ENCODE results near the gene ZSWIM3. TPM values are rescaled to one million over a fixed set of nuclear protein-coding genes. Genes with fewer than 3 reads are reported as not detected.

The ZSWIM3 gene
- total RNA-seq, 1 donor from 2014 or later = 6.7 TPM

DNA sequence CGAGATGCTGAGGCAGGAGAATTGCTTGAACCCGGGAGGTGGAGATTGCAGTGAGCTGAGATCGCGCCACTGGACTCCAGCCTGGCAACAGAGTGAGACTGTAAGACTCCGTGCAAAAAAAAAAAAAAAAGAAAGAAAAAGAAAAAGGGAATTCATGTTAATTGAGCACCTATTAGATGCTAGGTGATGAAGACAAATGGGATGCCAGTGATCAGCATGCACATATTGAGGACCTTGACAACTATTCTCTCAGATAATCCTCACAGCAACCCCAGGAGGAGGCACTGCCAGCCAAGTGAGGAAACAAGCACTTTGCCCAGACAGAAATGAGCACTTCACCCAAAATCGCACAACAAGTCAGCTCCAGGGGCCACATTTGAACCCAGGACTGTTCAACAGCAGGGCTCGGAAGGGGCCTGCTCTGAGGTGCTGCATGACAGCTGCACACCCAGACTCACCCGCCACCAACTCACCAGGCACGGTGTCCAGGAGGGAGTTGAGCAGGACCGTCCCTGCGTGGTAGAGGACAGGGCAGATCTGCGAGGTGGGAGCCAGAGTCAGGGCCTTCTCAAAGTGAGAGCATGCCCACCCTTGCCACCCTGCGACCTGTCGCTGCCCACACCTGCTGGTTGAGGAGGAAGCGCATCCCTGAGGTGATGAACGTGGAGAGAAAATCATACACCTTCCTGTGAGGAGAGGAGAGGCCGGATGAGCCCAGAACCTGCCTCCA, 50.0 kb downstream of the ZSWIM3 start:
- no peak for DNase-seq (ENCODE audit: extremely low read depth, low read depth, low spot score)

DNA sequence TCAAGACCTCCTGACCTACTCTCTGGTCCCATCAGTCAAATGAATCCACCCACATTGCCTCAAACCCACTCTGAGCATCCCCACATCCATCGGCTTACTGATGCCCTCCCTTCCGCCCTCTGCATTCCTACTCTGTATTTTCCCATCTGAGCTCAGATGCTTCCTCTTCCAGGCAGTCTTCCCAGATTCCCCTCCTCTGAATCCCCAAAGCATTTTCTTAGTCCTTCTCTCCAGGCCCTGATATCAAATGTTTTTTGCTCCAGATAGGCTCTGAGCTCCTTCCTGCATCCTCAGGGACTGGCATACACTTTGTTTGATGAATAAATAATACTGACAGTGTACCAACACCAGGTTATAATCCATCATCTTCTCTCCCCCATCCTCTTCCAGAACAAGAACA, 50.7 kb downstream of the ZSWIM3 start:
- DNase-seq (ENCODE audit: extremely low read depth, low read depth, low spot score) = no peak

DNA sequence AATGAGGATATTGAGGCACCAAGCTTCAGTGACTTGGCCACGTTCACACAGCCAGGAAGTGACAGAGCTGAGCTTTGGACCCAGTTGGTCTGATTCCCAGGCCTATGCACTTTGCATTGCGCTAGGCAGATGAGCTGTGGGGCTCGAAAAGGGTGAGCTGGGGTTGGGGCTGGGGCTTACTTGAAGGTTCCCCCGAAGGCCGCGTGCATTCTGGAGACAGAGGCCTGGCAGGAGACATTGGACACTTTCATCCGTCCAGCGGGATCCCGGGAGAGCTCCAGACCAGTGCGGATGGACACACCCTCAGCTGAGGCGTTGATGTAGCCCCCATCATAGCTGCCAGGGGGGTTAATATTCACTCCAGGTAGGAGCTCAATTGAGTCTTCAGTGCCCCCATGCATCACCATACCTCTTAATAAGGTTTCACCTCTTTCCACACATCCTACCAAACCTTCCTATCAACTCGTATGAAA, 52.0 kb downstream of the ZSWIM3 start:
- DNase-seq (ENCODE audit: extremely low read depth, low read depth, low spot score) = no peak

- no peak for DNase-seq (ENCODE audit: extremely low read depth, low read depth, low spot score)
These were observed 52.6 kb downstream of the ZSWIM3 start for GRCh38 chr20:45909817-45910669.

- peak; percentile 99 for DNase-seq (ENCODE audit: extremely low read depth, low read depth, low spot score)
These were observed 53.5 kb downstream of the ZSWIM3 start for GRCh38 chr20:45910670-45911485.

- DNase-seq (ENCODE audit: extremely low read depth, low read depth, low spot score) = no peak
These were observed 54.3 kb downstream of the ZSWIM3 start, which contains the start of gene PLTP for GRCh38 chr20:45911486-45912343. Gene PLTP, minus strand, starts transcription at chr20:45912155. Its CDS starts 703 bp downstream, at chr20:45911452.

GRCh38 chr20:45912344-45912682, 54.9 kb downstream of the ZSWIM3 start:
- DNase-seq (ENCODE audit: extremely low read depth, low read depth, low spot score) = no peak

DNA sequence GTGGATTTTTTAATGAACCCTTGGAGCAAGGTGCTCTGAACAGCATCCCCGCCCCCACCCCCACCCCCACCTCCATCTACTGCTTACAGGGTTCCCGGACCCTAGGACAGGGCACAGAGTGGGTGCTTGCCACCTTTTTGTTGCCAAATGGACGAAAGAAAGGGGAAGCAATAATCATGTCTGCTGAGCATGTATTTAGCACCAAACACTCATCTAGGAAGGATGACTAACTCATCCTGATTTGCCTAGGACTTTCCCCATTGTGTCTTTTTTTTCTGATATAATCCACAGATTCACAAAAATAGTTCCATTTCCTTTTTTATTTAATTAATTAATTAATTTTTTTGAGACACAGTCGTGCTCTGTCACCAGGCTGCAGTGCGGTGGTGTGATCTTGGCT, 55.7 kb downstream of the ZSWIM3 start:
- DNase-seq (ENCODE audit: extremely low read depth, low read depth, low spot score) = no peak

DNA sequence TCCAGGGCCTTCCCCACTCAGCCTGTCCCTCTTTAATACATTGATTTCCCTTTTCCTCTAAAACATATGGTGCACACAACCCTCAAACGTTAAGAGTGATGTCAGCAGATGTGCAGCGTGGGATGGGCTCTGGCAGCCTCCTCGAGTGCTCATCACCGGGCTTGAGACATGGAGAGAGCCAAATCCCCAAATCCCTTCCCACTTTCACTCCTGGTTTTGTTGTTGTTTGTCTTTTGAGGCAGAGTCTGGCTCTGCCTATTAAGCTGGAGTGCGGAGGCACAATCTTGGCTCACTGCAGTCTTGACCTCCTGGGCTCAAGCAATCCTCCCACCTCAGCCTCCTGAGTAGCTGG, 60.4 kb downstream of the ZSWIM3 start:
- DNase-seq (ENCODE audit: extremely low read depth, low read depth, low spot score) = no peak

DNA sequence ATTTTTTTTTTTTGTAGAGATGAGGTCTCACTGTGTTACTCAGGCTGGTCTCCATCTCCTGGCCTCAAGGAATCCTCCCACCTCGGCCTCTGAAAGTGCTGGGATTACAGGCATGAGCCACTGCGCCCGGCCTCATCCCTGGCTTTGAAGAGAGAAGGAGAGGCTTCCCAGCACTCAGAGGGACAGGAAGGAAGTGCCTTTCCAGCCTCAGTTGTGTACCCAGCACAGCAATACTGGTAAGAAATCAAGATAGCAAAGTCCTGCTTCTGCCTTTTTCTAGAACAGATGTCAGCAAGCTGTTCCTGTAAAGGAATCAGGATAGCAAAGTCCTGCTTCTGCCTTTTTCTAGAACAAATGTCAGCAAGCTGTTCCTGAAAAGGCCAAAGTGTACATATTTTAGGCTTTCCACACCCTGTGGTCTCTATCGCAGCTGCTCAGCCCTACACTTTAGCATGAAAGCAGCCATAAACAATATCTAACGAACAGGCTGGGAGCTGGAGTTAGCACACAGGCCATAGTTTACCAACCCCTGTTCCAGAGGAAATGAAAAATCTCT, 60.8 kb downstream of the ZSWIM3 start:
- no peak for DNase-seq (ENCODE audit: extremely low read depth, low read depth, low spot score)

GRCh38 chr20:45918779-45919537, 61.5 kb downstream of the ZSWIM3 start:
- no peak for DNase-seq (ENCODE audit: extremely low read depth, low read depth, low spot score)

DNA sequence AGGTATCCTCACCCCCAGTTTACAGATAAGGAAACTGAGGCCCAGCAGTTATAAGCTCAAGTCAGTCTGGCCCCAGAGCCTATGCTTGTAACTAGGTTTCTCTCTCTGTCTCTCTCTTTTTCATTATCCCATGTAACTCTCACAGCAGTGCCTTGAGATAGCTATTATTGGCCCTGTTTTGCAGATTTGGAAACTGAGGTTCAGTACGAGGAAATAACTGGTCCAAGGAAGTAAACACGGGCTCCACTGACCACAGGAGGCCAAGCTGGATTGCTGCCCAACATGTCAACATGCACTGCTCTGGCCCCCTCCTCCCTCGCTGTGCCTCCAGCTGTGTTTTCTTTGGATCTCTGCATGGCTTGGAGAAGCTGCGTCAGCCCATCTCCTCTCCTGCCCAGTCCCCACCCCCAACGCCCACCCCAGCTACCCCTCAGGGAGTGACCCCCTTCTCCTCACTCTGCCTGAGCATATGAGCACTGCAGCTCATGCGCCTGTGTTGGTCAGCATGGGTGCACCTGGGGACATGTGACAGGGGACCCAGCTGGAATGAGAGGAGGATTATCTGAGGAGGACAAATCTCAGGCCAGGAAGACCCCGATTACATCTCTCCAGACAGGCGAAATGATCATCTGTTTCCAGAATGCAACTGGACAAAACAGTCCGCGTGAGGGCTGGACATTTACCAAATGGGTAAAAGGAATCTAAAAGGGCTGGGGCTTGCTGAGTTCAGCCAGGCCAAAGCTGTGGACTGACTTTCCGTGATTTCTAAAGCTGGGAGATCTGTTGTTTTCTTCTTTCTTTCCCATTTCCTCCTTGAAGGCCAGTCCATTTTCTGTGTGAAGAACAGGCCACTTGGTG, 62.4 kb downstream of the ZSWIM3 start:
- no peak for DNase-seq (ENCODE audit: extremely low read depth, low read depth, low spot score)

DNA sequence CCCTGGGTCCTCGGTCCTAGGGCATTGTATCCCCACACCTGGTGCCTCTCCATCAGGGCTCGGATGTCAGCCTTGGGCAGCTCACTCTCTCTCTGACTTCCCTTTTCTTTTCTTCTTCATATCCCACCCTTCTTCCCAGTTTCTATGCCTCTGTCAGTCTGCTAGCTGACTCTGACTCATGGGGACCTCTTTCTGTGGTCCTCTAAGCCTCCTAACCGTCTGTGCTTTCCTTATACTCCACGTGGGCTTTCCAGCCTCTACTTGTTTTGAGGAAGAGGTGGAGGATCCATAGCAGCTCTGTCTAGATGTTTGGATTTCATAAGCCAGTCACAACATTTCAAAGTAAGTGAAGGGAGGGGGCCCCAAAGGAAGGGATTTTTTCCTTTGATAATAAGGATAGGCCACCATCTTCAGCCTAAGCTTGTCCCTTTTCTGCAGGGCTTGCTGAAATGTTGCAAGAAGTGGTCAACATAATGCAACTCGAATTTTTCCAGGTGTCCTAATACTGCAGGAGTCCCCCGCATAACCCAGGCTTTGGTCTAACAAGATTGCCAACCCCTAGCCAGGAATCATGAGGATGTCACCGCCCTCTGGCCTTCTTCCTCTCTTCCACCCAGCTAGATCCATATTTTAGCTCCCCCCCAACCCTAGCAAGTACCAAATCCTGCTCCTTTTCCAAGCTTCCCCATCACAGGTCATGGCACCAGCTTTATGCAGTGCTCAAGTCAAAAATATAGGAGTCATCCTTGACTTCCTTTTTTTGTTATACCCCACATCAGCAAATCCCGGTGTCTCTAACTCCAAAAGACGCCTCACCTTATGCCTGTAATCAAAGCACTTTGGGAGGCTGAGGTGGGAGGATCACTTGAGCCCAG, 63.3 kb downstream of the ZSWIM3 start:
- DNase-seq (ENCODE audit: extremely low read depth, low read depth, low spot score) = no peak

GRCh38 chr20:45921337-45922189, 64.1 kb downstream of the ZSWIM3 start:
- DNase-seq (ENCODE audit: extremely low read depth, low read depth, low spot score) = no peak

DNA sequence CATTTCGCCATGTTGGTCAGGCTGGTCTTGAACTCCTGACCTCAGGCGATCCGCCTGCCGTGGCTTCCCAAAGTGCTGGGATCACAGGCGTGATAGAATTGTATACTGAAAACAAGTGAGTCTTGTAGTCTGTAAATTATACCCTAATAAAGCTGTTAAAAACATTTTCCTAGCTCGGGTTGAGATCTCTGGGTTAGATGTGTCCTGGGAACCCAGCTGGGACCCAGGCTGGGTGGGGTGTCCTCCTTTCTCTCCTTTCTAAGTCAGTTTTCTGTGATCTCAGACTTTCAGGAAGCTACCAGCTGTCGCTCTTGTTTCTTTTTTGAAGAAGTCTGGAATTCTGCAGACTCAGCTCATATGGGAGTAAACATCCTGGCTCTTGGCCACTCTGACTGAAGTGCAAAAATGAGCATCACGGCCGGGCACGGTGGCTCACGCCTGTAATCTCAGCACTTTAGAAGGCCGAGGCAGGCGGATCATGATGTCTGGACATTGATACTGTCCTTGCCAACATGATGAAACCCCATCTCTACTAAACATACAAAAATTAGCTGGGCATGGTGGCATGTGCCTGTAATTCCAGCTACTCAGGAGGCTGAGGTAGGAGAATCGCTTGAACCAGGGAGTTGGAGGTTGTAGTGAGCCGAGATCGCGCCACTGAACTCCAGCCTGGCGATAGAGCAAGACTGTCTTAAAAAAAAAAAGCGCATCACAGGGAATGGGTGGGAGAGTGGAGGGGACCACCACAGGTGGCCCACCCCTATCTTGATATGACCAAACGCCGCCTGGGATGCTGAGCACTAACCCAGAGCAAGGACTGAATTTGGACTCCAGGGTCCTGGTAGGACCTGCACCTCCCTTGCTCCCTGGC, 67.2 kb downstream of the ZSWIM3 start:
- no peak for DNase-seq (ENCODE audit: extremely low read depth, low read depth, low spot score)

All from glomerular endothelial cell (primary cell).